Activated naive CD4-positive, alpha-beta T cell treated with anti-CD3 and anti-CD28 coated beads, Interleukin-2, amount 50 U/mL, for 72 hours (primary cell): ENCODE results near the gene ABCF2. TPM values are rescaled to one million over a fixed set of nuclear protein-coding genes. Genes with fewer than 3 reads are reported as not detected.
A peak's percentile ranks its signal among the peaks of the same experiment; 100 is the strongest.

Experiments
- ATAC-seq, 2 donors: fragments of 150-1000 bp; cut with Tn5 transposase; 2 replicates each; pipeline ENCODE4 v1.10.0; 2021; ENCODE audit warnings: mild to moderate bottlenecking in 2 of 2, moderate library complexity in 2 of 2
- DNase-seq, 2 donors: peaks; one replicate each; pipeline ENCODE4 v3.0.0; 2021 to 2022; ENCODE audit warnings: low spot score in 2 of 2
- H3K27ac Mint-ChIP-seq, 2 donors: one replicate each; pipeline ENCODE4 v1.8.0; 2022; ENCODE audit warnings: mild to moderate bottlenecking in 2 of 2, mixed read lengths in 2 of 2
- H3K36me3 Mint-ChIP-seq, 2 donors: one replicate each; pipeline ENCODE4 v1.8.0; 2022; ENCODE audit warnings: mixed read lengths in 2 of 2
- H3K9me3 Mint-ChIP-seq, 2 donors: one replicate each; pipeline ENCODE4 v1.8.0; 2022; ENCODE audit warnings: mixed read lengths in 2 of 2
- total RNA-seq, 2 donors: library from RNA; stranded (reverse); gene quantifications; one replicate each; pipeline ENCODE4 v1.2.3, GENCODE V29; 2022

Gene ABCF2
- total RNA-seq, 2 donors from 2014 or later, result 23.5 to 33.6 TPM

- no peak overlapping the region for H3K27ac Mint-ChIP-seq
- ATAC-seq, result no peak
- H3K36me3 Mint-ChIP-seq, result no peaks in the 10 kb centered on the region
- DNase-seq, result no peak
- no peaks in the 10 kb centered on the region for H3K9me3 Mint-ChIP-seq
Observed at GRCh38 chr7:151195616-151196450, 31.2 kb downstream of the ABCF2 start.

- Mint-ChIP-seq H3K9me3 (no peaks in the 10 kb centered on the region), H3K36me3 (no peaks in the 10 kb centered on the region), H3K27ac (no peak overlapping the region)
- DNase-seq (no peak), ATAC-seq (no peak)
Observed at GRCh38 chr7:151194188-151194587, 32.8 kb downstream of the ABCF2 start.

GRCh38 chr7:151193203-151193978 lies 33.6 kb downstream of the ABCF2 start:
- ATAC-seq, result no peak
- Mint-ChIP-seq H3K36me3 (no peaks in the 10 kb centered on the region), H3K27ac (no peak overlapping the region), H3K9me3 (no peaks in the 10 kb centered on the region)
- DNase-seq, result no peak

GRCh38 chr7:151192002-151192539 lies 34.9 kb downstream of the ABCF2 start:
- Mint-ChIP-seq H3K9me3 (no peaks in the 10 kb centered on the region), H3K27ac (no peak overlapping the region), H3K36me3 (no peaks in the 10 kb centered on the region)
- ATAC-seq, result no peak
- DNase-seq, result no peak

- no peaks in the 10 kb centered on the region for H3K9me3 Mint-ChIP-seq
- DNase-seq, result no peak
- no peak overlapping the region for H3K27ac Mint-ChIP-seq
- H3K36me3 Mint-ChIP-seq, result no peaks in the 10 kb centered on the region
- ATAC-seq, result no peak
Observed at GRCh38 chr7:151191544-151191943, 35.5 kb downstream of the ABCF2 start.

- no peak for ATAC-seq
- no peak for DNase-seq
- Mint-ChIP-seq H3K9me3 (no peaks in the 10 kb centered on the region), H3K27ac (no peak overlapping the region), H3K36me3 (no peaks in the 10 kb centered on the region)
Observed at GRCh38 chr7:151189038-151189437, 38.0 kb downstream of the ABCF2 start.

- H3K27ac Mint-ChIP-seq, result no peak overlapping the region
- DNase-seq (no peak), ATAC-seq (no peak)
- no peaks in the 10 kb centered on the region for H3K9me3 Mint-ChIP-seq
- no peaks in the 10 kb centered on the region for H3K36me3 Mint-ChIP-seq
Observed at GRCh38 chr7:151188252-151188542, 38.8 kb downstream of the ABCF2 start.

GRCh38 chr7:151187409-151188251 lies 39.4 kb downstream of the ABCF2 start:
- ATAC-seq, result no peak
- no peak for DNase-seq
- H3K9me3 Mint-ChIP-seq, result no peaks in the 10 kb centered on the region
- no peaks in the 10 kb centered on the region for H3K36me3 Mint-ChIP-seq
- no peak overlapping the region for H3K27ac Mint-ChIP-seq

- ATAC-seq (no peak), DNase-seq (no peak)
- no peak within 1 kb of the TSS for H3K27ac Mint-ChIP-seq
- no peaks in the 10 kb centered on the region for H3K36me3 Mint-ChIP-seq
- H3K9me3 Mint-ChIP-seq, result no peaks in the 10 kb centered on the region
Observed at GRCh38 chr7:151186640-151187408, 40.2 kb downstream of the ABCF2 start, which contains the start of gene ASB10. TSS of gene ASB10 (minus strand) at chr7:151187250. CDS start at chr7:151187130, 120 bp downstream.

- DNase-seq (no peak), ATAC-seq (peak in 1 of 2 donors; percentile 39)
- Mint-ChIP-seq H3K9me3 (no peaks in the 10 kb centered on the region), H3K27ac (no peak overlapping the region), H3K36me3 (no peaks in the 10 kb centered on the region)
Observed at GRCh38 chr7:151185762-151186639, 41.0 kb downstream of the ABCF2 start.

- ATAC-seq, result no peak
- H3K27ac Mint-ChIP-seq, result no peak overlapping the region
- H3K9me3 Mint-ChIP-seq, result no peaks in the 10 kb centered on the region
- no peak for DNase-seq
- no peaks in the 10 kb centered on the region for H3K36me3 Mint-ChIP-seq
Observed at GRCh38 chr7:151181011-151181431, 46.0 kb downstream of the ABCF2 start.

- no peak for DNase-seq
- ATAC-seq, result no peak
- no peaks in the 10 kb centered on the region for H3K9me3 Mint-ChIP-seq
- H3K36me3 Mint-ChIP-seq, result no peaks in the 10 kb centered on the region
- no peak overlapping the region for H3K27ac Mint-ChIP-seq
Observed at GRCh38 chr7:151179946-151180345, 47.1 kb downstream of the ABCF2 start.

- no peaks in the 10 kb centered on the region for H3K36me3 Mint-ChIP-seq
- H3K27ac Mint-ChIP-seq, result no peak overlapping the region
- DNase-seq, result no peak
Observed at GRCh38 chr7:151179287-151179860, 47.6 kb downstream of the ABCF2 start.

GRCh38 chr7:151178831-151179230 lies 48.2 kb downstream of the ABCF2 start:
- no peak for ATAC-seq
- Mint-ChIP-seq H3K9me3 (no peaks in the 10 kb centered on the region), H3K36me3 (no peaks in the 10 kb centered on the region), H3K27ac (no peak overlapping the region)
- DNase-seq, result no peak

More at GRCh38 chr7:151179287-151179860, 47.6 kb downstream of the ABCF2 start:
- no peak for ATAC-seq
- no peaks in the 10 kb centered on the region for H3K9me3 Mint-ChIP-seq

- H3K27ac Mint-ChIP-seq, result no peak overlapping the region
- no peaks in the 10 kb centered on the region for H3K9me3 Mint-ChIP-seq
- no peaks in the 10 kb centered on the region for H3K36me3 Mint-ChIP-seq
- ATAC-seq (no peak), DNase-seq (no peak)
Observed at GRCh38 chr7:151178236-151178635, 48.8 kb downstream of the ABCF2 start.
